M059J (cell line): ENCODE data around the gene APOBEC3G. TPM values are rescaled to one million over a fixed set of nuclear protein-coding genes. Genes with fewer than 3 reads are reported as not detected.

Source experiments
- DNase-seq: peaks from one replicate; pipeline ENCODE4 v3.0.0-alpha.2; 2012; ENCODE audit warnings: low read depth
- total RNA-seq: library from RNA; depleted of rRNA; stranded (reverse); fragments of >200 nt; shearing (Covaris generic); gene quantifications from 2 replicates; pipeline ENCODE4 v1.2.3, GENCODE V29; 2014

Gene APOBEC3G
- total RNA-seq, 1 experiment from 2014 or later = 30.1 TPM

DNA sequence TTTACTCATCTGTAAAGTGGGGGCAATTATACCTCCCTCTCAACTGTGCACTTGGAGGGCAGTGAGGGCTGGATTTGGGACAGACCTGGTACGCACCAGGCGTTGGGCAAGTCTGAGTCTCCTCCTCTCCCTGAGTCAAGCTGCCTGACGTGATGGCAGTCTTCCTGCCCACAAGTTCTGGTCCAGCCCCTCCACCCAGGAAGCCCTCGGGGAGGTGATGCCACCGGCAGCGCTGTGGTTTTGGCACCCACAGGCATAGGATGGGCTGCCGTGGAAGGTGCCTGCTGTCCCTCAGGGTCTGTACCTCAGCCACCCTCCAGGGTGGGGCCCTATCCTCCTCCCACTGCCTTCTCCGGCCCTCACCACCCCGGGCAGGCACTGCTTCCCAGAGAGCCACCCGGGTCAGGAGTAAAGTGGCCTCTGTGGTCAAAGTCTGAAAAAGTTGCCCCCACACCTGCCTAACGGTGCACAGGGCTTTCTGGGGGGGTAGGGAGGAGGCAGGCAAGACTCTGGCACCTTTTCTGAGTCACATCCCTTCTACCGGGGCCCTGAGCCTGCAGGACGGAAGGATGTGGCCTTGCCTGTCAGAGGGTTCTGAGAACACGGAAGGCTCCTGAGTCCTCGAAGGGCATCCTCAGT is 13.5 kb downstream of the APOBEC3G start:
- DNase-seq = peak; percentile 88

DNA sequence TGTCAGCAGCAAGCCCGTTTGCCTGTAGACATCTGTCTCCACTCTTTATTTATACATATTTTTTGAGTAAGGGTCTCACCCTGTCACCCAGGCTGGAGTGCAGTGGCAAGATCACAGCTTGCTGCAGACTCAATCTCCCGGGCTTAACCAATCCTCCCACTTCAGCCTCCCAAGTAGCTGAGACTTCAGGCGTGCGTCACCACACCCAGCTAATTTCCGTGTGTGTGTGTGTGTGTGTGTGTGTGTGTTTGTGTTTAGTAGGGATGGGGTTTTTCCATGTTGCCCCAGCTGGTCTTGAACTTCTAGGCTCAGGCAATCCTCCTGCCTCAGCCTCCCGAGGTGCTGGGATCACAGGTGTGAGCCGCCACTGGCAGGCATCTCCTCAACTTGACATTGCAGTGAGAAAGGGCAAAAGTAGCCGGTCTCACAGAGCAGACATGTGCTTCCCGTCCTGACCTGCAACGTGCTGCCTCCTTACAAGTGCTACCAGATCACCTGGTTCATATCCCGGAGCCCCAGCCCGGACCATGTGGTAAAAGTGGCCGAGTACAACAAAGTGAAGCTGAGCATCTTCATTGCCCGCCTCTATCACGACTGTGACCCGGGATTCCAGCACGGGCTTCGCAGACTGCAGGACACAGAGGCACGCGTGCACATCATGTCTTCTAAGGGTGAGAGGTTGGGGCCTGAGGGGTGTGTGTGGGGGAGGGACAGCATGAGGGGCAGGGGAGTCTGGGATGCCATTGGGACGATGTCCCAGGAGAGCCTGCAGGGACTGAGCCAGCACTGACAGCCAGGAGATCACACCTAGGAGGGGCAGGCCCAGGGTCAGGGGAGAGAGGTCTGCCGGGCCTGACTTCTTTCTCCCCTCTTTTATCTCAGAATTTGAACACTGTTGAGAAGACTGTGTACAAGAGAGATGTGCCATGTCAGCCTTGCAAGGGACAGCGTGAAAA is 14.3 kb downstream of the APOBEC3G start:
- DNase-seq = no peak

DNA sequence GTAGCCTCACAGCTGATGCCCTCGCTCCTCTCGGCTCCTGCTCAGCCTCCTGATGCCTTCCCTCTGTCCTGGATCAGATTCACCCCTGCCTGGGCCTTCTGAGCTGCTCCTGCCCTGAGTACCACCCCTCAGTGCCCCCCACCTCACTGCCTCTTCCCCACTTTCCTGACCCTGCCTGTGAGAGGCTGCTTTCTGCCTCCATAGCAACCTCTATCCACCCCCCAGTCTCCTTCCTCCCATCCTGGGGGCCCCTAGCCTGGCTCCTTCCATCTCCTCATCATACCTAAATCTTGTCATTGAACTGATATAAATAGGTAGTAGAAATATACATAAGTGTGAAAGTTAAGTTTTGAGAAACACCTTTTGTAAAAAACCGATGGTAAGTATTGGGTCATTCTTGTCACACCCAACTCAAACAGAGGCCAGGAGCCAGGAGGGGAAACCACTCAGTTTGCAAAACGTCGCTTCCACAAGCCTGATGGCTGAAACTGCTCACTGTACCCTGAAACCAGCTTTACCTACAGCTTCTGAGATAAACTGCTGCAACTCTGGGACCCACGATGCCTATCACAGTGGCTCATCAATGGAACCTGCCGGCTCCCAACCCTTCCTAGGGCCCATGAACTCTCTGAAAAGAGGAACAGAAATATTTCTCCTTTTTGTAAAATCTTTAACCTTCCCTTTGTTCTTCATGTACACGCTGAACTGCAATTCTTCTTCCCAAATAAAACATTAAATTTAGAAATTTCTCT is 15.2 kb downstream of the APOBEC3G start:
- DNase-seq = no peak

DNA sequence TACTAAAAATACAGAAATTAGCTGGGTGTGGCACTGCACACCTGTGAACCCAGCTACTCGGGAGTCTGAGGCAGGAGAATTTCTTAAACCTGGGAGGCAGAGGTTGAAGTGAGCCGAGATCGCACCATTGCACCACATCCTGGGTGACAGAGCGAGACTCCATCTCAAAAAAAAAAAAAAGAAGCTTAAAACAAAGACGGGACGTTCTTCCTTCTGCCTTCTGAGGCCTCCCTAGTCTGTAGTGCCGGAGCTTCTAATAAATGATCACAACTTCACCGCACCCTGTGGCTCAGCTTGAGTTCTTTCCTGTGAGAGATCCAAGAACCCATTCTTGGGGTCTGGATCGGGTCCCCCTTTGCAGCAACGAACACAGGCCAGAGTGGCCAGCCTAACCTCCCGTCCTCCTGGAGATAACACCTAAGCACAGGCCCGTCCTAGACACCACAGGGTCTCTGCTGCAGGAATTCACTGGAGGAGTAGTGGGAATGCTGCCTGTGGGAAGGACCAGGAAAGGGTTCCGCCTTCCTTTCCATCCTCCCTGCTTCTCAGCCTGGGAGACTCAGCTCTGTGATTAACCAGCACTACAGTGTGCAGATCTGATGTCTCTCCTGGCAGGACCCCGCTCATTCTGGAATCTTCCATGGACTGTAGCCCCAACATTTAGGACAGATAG is 17.8 kb downstream of the APOBEC3G start:
- DNase-seq = no peak

DNA sequence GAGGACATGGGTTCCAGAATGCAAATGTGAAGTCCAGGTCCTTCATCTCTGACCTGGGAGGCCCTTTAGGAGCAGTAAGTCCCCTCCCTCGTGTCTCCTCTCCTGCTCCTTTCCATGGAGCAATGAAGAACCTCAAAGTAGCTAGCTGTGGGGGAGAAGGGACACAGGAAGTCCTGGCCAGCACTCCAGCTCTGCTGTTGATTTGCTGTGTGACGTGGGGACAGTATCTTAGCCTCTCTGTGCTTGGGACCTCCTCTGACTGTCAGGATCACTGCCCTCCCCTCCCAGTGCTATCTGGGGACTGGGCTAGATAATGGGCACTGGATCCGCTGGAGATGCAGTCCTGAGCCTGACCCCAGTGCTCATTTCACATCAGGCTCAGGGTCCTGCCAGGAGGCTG is 18.9 kb downstream of the APOBEC3G start:
- no peak for DNase-seq

DNA sequence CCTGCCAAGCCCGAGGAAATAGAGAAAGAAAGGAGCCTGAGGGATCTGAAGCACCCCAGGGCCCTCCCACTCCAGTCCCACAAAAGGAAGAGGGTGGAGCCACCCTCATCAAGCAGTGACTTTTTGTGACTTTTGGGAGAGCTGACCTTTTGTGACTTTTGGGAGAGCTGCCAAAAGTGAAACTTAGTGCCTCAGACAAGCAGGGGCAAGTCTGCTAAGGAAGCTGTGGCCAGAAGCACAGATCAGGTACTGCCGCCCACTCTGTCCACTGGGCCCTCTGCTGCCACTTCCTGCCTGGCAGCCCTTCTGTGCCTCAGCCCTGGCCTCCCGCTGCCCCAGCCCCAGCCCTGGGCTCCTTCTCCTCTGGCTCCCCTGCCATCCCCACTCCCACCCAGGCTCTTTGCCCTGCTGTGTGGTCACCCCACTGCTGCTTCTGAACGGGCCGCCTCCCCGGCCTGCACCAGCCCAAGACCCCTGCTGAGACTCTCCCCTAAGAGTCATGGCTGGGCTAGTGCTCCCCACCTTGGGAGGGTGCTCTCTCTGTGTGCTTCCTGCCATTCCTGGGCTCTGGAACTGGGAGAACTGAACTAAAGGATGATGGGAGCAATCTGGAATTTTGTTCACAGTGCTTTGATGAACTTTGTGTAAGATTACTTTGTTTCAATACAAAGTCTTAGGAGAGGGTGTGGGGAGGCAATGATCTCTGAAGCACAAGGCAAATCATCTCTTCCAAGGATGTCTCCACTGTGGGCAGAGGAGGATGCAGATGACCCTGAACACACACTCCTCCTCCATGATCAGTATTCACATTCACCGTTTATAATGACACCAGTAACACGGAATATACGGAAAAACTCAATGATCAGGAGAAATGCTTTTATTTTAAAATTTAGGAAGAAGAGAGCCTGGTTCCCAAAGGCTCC is 20.3 kb downstream of the APOBEC3G start, which contains the start of gene APOBEC3H:
APOBEC3H (plus strand) TSS at position 147 of the 923 bp plus-strand sequence. CDS start 3,035 bp downstream, outside the sequence.
- DNase-seq = peak; percentile 54

DNA sequence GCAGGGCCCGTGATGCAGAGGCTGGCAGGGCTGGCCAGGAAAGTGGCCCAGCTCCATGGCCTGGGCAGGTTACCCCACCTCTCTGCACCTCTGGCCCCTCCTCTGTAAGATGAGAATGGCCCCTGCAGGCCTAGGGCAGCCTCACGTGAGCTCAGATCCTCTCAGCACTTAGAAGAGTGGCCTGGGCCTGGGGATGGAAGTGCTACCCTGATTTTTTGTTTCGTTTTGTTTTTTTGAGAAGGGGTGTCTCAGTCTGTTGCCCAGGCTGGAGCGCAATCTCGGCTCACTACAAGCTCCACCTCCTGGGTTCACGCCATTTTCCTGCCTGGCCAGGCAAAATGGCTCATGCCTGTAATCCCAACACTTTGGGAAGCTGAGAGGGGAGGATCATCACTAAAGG is 21.0 kb downstream of the APOBEC3G start:
- DNase-seq = no peak

DNA sequence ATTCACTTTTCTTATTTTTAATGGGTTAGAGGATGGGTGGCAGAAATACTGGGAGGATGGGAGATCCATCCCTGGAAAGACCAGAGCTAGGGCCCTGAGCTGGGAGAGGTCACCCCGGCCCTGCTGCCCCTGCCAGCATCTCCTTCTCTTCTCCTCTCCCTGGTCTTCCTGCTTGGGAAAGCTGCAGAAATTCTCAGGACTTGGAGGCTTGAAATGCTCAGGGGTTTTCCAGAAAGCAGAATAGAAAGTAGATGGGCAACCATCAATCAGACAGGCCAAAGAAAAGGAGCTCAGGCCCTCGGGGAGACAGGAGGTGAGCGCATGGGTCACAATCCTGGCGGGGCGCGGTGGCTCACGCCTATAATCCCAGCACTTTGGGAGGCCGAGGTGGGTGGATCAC is 21.5 kb downstream of the APOBEC3G start:
- no peak for DNase-seq

DNA sequence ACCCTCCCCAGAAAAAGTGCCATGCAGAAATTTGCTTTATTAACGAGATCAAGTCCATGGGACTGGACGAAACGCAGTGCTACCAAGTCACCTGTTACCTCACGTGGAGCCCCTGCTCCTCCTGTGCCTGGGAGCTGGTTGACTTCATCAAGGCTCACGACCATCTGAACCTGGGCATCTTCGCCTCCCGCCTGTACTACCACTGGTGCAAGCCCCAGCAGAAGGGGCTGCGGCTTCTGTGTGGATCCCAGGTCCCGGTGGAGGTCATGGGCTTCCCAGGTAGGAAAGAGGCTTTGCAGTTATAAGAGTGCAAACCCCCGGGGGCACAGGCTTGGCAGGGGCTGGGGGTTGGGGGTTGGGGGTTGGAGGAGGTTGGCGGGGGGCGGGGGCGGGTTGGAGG is 24.2 kb downstream of the APOBEC3G start:
- DNase-seq = no peak

DNA sequence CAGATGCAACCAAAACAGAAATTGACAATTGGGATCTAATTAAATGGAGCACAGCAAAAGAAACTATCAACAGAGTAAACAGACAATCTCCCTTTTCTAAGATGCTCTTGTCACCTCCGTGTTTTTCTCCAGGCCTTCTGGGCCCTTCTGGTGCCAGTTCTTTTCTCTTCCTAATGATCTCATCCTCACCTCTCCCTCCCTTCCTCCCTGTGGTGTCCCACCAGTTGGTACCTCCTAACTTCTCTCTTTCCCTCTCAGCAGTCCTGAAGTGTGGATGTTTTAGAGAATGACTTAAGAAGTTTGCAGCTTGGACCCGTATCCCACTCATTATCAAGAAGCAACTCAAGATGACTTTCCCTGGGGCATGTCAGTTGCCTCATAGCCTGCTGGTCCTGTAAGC is 26.4 kb downstream of the APOBEC3G start:
- no peak for DNase-seq

DNA sequence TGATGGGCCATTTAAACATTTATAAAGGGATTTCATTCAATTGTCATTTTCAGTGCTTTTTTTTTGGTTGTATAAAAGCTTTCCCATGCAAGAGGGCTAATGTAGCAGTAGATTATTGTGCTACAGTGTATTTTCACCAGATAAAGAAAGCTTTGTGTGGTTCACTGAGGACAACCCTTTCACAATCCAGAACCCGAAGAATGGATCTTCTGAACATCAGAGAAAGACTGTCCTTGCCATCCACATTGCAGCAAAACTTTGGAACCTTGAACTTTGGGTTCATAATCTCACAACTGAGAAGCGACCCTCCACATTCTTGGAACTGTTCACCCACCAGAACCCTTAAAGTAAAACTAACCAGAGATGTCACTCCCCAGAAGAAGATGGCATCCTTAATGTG is 29.3 kb downstream of the APOBEC3G start:
- no peak for DNase-seq

DNA sequence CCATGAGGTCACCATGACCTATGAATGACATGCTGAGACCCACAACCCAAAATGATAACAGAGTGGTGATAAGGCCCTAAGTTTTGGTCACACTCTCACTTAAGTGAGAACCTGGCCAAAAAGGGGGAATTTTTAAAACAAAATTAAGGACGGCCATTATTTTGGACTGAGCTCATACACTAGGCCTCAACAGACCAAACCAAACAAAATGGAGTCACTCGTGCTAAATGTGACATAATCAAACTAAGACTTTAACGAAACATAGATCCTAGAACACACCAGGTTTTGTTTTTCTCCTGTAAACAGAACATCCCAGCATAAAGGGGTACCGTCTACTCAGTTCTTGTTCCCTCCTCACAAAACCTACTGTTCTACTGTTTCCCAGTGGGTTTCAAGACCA is 31.4 kb downstream of the APOBEC3G start:
- DNase-seq = no peak

DNA sequence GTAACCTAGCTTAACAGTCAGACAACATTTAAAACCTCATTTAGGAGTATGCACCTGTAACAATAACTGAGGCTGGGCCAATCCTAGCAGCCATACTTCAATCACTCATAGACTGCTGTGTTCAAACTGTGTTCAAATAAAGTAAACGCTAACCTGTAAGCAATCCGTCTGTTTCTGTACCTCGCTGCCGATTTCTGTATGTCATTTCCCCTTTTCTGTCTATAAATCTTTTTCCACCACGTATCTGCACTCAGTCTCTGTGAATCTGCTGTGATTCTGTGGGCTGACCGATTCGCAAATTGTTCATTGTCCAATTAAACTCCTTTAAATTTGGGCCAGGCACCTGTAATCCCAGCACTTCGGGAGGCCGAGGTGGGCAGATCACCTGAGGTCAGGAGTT is 32.3 kb downstream of the APOBEC3G start:
- DNase-seq = no peak

DNA sequence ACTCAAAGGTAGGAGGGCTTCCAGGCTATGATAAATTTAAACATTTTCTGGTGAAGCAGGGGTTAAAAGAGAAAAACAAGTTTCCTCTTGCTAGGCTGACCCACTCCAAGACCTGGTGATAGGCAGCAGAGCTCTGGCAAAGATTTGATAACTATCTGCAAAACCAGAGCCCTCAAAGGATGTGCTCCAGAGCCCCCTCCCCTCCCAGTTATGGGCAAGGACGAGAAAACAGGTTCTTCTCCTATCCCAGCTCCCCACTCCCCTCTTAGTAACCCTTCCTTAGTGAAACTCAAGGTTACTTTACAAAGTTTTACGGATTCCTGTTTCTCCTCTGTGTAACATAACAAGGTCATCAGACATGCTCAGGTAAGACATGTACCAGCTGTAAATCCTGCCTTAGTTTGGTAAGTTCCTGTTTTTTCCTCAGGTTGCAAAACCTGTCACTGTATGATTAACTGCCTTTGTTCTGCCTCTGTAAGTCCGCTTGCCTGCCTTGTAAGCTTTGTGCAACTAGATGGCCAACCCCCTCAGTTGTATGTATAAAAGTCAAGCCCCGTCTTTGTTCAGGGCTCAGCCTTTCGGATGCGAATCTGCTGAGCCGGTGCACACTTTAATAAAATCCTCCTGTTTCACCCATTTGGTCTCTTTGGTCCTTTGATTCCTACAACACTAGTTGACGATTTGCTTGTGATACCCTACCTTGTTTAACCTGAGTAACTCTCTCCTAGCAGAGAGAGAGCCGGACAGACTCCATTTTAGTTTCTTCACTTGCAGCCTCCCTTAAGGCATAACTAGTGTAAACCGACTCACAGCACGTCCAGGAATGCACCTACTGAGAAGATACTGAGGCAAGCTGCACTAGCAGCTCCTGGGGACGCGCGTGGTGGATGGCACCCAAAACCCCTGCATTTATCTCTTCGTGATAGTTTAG is 33.8 kb downstream of the APOBEC3G start:
- no peak for DNase-seq

DNA sequence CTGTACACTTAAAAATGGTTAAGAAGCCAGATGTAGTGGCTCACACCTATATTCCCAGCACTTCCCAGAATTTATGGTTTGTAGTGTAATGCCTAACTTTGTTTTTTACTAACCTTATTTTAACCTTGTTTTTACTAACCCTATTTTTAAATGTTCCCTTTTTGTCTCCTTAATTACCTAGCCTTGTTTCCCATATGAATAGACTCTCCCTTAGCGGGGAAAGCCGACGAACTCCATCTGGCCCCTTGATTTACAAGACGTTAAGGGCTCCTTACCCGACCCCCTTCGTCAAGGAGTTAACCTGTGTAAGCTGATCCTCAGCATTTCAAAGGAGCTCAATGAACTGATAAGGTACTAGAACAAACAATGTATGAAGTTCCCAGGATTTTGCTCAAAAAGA is 37.0 kb downstream of the APOBEC3G start:
- no peak for DNase-seq

DNA sequence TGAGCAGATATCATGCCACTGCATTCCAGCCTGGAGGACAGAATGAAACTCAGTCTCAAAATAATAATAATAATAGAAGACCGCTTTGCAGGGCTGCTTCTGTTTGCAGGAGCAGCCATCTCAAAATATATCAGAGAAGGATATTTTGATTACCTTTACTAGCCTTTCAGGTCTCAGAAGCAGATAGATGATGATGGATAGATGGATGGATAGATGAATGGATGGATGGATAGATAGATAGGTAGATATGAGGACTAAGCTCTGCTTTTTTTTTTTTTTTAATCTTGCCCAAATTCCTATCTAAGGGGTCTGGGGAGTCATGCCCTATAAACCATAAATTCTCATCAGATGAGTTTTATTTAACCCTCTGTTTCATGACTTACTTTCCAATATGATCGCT is 38.5 kb downstream of the APOBEC3G start:
- no peak for DNase-seq

DNA sequence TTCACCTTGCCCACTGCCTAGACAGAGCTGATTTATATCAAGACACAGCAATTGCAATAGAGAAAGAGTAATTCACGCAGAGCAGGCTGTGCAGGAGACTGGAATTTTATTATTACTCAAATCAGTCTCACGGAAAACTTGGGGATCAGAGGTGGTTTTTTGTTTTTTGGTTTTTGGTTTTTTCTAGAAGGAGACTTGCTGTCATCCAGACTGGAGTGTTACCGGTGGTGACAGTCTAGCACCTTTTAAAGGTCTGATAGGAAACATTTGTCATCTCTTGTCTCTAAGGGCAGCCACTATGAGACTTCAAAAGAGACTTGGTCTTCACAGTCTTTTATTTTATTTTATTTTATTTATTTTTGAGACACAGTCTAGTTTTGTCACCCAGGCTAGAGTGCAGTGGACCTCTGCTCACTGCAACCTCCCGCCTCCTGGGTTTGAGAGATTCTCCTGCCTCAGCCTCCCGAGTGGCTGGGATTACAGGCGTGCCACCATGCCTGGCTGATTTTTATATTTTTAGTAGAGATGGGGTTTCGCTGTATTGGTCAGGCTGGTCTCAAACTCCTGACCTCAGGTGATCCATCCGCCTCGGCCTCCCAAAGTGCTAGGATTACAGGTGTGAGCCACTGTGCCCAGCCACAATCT is 39.0 kb downstream of the APOBEC3G start:
- no peak for DNase-seq

DNA sequence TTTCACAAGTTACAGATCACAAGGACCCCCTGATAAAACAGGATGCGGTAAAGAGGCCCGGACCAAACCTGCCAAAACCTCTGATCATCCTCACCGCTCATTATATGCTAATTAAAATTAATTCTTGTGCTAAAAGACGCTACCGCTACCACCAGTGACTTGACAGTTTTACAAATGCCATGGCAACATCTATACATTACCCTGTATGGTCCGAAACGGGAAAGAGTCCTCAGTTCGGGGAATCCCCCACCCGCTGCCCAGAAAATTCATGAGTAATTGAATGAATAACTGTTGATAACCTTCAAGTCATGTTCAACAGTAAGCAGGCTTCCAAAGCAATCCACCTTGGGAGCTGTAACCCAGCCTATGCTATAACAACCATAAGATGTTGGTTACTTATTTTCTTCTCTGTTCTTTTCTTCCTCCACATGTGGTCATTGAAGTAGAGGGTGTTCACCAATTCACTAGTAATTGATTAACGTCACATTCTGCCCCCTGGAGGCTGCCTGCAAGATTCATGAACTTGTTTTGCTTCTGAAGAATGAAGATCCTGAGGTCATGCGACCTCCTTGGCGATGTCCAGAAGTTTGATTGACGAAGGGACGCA is 40.6 kb downstream of the APOBEC3G start:
- DNase-seq = peak; percentile 38

DNA sequence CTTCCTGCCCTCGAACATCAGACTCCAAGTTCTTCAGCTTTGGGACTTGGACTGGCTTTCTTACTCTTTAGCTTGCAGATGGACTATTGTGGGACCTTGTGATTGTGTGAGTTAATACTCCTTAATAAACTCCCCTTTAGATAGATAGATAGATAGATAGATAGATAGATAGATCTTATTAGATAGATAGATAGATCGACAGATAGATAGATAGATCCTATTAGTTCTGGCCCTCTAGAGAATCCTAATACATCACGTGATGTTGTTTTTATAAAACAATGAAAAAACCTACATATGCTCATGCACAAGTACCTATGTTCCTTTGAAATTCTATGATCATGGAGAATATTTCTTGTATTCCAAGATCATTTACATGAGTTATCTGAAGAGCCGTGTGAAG is 43.9 kb downstream of the APOBEC3G start:
- no peak for DNase-seq
